Kidney (tissue), 14 donors: Measurements from ENCODE around the gene UTS2B. TPM values are rescaled to one million over a fixed set of nuclear protein-coding genes. Genes with fewer than 3 reads are reported as not detected.

ENCODE experiments used
- DNase-seq, 5 donors: peaks; one replicate each; pipeline ENCODE4 v3.0.0-alpha.2; 2013 to 2020
- FAIRE-seq: peaks from 2 replicates; lab custom pipeline; 2012; peaks lifted over from hg19 to GRCh38; lab: Jason Lieb, UNC
- H3K27ac ChIP-seq, 2 donors: one replicate each; pipeline ENCODE4 v1.7.0; 2013; ENCODE audit warnings: low read depth in 2 of 2, low read length in 2 of 2, inconsistent platforms in 1 of 2
- H3K27me3 ChIP-seq: one replicate; pipeline ENCODE4 v1.7.1; 2013; ENCODE audit warnings: low read length, inconsistent platforms; ENCODE audit not compliant: control insufficient read depth, insufficient read depth
- H3K36me3 ChIP-seq, 3 donors: one replicate each; pipeline versions ENCODE4 v1.7.0 to v1.7.1; 2013; ENCODE audit warnings: low read length in 3 of 3, control low read depth in 1 of 3, inconsistent platforms in 1 of 3; ENCODE audit not compliant: insufficient read depth in 3 of 3, control insufficient read depth in 2 of 3
- H3K4me1 ChIP-seq, 3 donors: one replicate each; pipeline versions ENCODE4 v1.7.0 to v1.7.1; 2013; ENCODE audit warnings: low read length in 3 of 3, inconsistent platforms in 1 of 3, low read depth in 1 of 3; ENCODE audit not compliant: control insufficient read depth in 2 of 3, insufficient read depth in 2 of 3
- H3K4me3 ChIP-seq, 3 donors: one replicate each; pipeline versions ENCODE4 v1.7.0 to v1.8.1; 2013; ENCODE audit warnings: low read length in 3 of 3, control low read depth in 1 of 3, inconsistent platforms in 1 of 3
- H3K9ac ChIP-seq, 3 donors: one replicate each; pipeline versions ENCODE4 v1.7.0 to v1.7.1; 2013; ENCODE audit warnings: low read length in 3 of 3, control low read depth in 1 of 3, inconsistent platforms in 1 of 3
- H3K9me3 ChIP-seq, 3 donors: one replicate each; pipeline versions ENCODE4 v1.7.0 to v1.7.1; 2013; ENCODE audit warnings: low read length in 3 of 3, control low read depth in 1 of 3, inconsistent platforms in 1 of 3; ENCODE audit not compliant: control insufficient read depth in 2 of 3, insufficient read depth in 1 of 3
- CTCF ChIP-seq: IDR thresholded peaks from 3 replicates; pipeline ENCODE4 v1.5.1; 2012; ENCODE audit warnings: mild to moderate bottlenecking, moderate library complexity, borderline replicate concordance; ENCODE audit not compliant: insufficient read depth; ENCODE audit errors: extremely low read depth
- intact Hi-C: fragments of 100-400 bp; cut with DNase I; formaldehyde crosslinking; loops from one replicate; pipeline ENCODE4 v1.11.1; 2022
- polyA plus RNA-seq: library from polyadenylated mRNA; stranded (reverse); fragments of 350-450 nt; fragmentation: Illumina TruSeq; extraction: RNeasy Lipid Tissue Mini Kit (QIAGEN cat#74804); gene quantifications from one replicate; pipeline ENCODE4 v1.2.3, GENCODE V29; 2014; ENCODE audit warnings: low read depth, low replicate concordance; ENCODE audit not compliant: insufficient read depth
- total RNA-seq: library from RNA; stranded (reverse); fragmentation: NEBNext Ultra II Directional; extraction: Animal tissue kit (Norgen Biotek cat#: 25700); gene quantifications from one replicate; pipeline ENCODE4 v1.2.1, GENCODE V29; 2021
- donor health status: control.
- donor health status: control.
- donor health status: control.
- donor health status: control.
- donor health status: control.
- donor health status: DM: yes; HTN: yes; CAD: no.
- donor health status: Normal renal cell carcinoma (clear cell type).

The UTS2B gene
- total and polyA plus RNA-seq, 2 donors from 2014 or later: 0.41 TPM; not detected in 1

GRCh38 chr3:191372122-191372521, 41.8 kb upstream of the UTS2B start:
- no peaks in the 10 kb centered on the region for H3K27me3 ChIP-seq
- peaks cover 0 to 6% (median 2%) of the 10 kb centered on the region in 3 donors for H3K4me1 ChIP-seq
- TF ChIP-seq CTCF: no peak
- FAIRE-seq (no peak), DNase-seq (peak in 2 of 5 donors; percentile 27 to 64)
- no peaks in the 10 kb centered on the region for H3K9me3 ChIP-seq
- H3K27ac ChIP-seq: no peak overlapping the region
- H3K36me3 ChIP-seq: peaks cover 6 to 13% (median 8%) of the 10 kb centered on the region in 3 donors
- intact Hi-C loops: no loop called here
- H3K9ac ChIP-seq: no peak overlapping the region
- no peak overlapping the region for H3K4me3 ChIP-seq

- no peak for FAIRE-seq
Observed at GRCh38 chr3:191369616-191370010, 39.3 kb upstream of the UTS2B start.

GRCh38 chr3:191368755-191369615, 38.7 kb upstream of the UTS2B start:
- no peak for FAIRE-seq
- no peak for TF ChIP-seq CTCF
- Histone ChIP-seq H3K9ac (no peak overlapping the region), H3K27ac (no peak overlapping the region), H3K9me3 (no peaks in the 10 kb centered on the region), H3K4me3 (no peak overlapping the region), H3K27me3 (no peaks in the 10 kb centered on the region), H3K36me3 (peaks cover 2 to 10% (median 7%) of the 10 kb centered on the region in 3 donors), H3K4me1 (no peaks in the 10 kb centered on the region)
- DNase-seq: no peak
- intact Hi-C loops: no loop called here

More at GRCh38 chr3:191369616-191370010, 39.3 kb upstream of the UTS2B start:
- Histone ChIP-seq H3K27ac (no peak overlapping the region), H3K9ac (no peak overlapping the region), H3K9me3 (no peaks in the 10 kb centered on the region), H3K27me3 (no peaks in the 10 kb centered on the region), H3K4me3 (no peak overlapping the region), H3K4me1 (no peaks in the 10 kb centered on the region), H3K36me3 (peaks cover 2 to 10% (median 7%) of the 10 kb centered on the region in 3 donors)
- no peak for TF ChIP-seq CTCF
- DNase-seq: peak in 1 of 5 donors; percentile 32
- intact Hi-C loops: no loop called here
